ENCODE results near the gene P2RY6.

DNA sequence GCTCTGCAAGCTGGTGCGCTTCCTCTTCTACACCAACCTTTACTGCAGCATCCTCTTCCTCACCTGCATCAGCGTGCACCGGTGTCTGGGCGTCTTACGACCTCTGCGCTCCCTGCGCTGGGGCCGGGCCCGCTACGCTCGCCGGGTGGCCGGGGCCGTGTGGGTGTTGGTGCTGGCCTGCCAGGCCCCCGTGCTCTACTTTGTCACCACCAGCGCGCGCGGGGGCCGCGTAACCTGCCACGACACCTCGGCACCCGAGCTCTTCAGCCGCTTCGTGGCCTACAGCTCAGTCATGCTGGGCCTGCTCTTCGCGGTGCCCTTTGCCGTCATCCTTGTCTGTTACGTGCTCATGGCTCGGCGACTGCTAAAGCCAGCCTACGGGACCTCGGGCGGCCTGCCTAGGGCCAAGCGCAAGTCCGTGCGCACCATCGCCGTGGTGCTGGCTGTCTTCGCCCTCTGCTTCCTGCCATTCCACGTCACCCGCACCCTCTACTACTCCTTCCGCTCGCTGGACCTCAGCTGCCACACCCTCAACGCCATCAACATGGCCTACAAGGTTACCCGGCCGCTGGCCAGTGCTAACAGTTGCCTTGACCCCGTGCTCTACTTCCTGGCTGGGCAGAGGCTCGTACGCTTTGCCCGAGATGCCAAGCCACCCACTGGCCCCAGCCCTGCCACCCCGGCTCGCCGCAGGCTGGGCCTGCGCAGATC is 37.5 kb upstream of the P2RY6 start:
- TF ChIP-seq, protein P1, sequence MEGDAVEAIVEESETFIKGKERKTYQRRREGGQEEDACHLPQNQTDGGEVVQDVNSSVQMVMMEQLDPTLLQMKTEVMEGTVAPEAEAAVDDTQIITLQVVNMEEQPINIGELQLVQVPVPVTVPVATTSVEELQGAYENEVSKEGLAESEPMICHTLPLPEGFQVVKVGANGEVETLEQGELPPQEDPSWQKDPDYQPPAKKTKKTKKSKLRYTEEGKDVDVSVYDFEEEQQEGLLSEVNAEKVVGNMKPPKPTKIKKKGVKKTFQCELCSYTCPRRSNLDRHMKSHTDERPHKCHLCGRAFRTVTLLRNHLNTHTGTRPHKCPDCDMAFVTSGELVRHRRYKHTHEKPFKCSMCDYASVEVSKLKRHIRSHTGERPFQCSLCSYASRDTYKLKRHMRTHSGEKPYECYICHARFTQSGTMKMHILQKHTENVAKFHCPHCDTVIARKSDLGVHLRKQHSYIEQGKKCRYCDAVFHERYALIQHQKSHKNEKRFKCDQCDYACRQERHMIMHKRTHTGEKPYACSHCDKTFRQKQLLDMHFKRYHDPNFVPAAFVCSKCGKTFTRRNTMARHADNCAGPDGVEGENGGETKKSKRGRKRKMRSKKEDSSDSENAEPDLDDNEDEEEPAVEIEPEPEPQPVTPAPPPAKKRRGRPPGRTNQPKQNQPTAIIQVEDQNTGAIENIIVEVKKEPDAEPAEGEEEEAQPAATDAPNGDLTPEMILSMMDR (IDR thresholded peaks at IDR 0.05) = no peak
- no peak for TF ChIP-seq POLR2A (IDR thresholded peaks at IDR 0.05)

Measured in thyroid gland (tissue), 4 donors.